ENCODE measurements around the gene IRS2.

Gene IRS2

DNA sequence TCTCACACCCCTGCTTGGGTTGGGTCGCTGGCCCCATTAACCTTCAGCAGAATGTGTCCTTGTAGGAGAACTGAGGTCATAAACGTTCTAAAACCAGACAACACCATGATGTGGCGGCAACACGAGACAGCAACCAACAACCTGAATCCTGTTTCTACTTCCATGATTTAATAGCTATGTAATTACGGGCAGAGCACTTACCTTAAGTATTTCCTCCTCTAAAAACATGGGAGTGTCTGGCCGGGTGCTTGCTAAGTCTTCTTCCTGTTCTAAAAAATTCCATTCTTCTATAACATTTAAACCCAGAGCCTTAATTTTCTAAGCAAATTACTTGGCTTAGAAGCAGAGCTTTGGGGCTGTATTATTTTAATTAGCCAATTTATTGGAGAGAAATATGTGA, 33.5 kb upstream of the IRS2 start:
- Histone ChIP-seq H3K27me3 (ENCODE audit: insufficient read depth, low read length, poor library complexity, severe bottlenecking) (no peaks in the 10 kb centered on the region), H3K36me3 (ENCODE audit: insufficient read depth, low read length) (no peaks in the 10 kb centered on the region), H3K79me2 (ENCODE audit: insufficient read depth, low read length) (no peaks in the 10 kb centered on the region), H4K20me1 (ENCODE audit: insufficient read depth, low read length, poor library complexity, severe bottlenecking) (no peaks in the 10 kb centered on the region), H3K4me2 (ENCODE audit: low read depth, low read length, poor library complexity, severe bottlenecking) (no peak overlapping the region), H2AFZ (ENCODE audit: low read length) (no peak overlapping the region), H3K9me2 (replicated peaks; ENCODE audit: low read depth, low read length) (0 out of 2 replicates have a peak, but pooled peaks cover 3% of the 10 kb centered on the region), H3F3A (ENCODE audit: low read depth) (no peaks in the 10 kb centered on the region), H3K9me3 (ENCODE audit: insufficient read depth, low read depth, low read length) (no peaks in the 10 kb centered on the region), H3K9ac (ENCODE audit: low read depth, low read length, poor library complexity, severe bottlenecking) (no peak overlapping the region), H3K4me3 (ENCODE audit: low read length, poor library complexity, severe bottlenecking) (no peak overlapping the region), H3K4me1 (ENCODE audit: insufficient read depth, low read length, poor library complexity, severe bottlenecking) (no peaks in the 10 kb centered on the region)
- no peak for TF ChIP-seq EZH2phosphoT487 (IDR thresholded peaks at IDR 0.05; ENCODE audit: borderline replicate concordance)
- TF ChIP-seq, protein P1, sequence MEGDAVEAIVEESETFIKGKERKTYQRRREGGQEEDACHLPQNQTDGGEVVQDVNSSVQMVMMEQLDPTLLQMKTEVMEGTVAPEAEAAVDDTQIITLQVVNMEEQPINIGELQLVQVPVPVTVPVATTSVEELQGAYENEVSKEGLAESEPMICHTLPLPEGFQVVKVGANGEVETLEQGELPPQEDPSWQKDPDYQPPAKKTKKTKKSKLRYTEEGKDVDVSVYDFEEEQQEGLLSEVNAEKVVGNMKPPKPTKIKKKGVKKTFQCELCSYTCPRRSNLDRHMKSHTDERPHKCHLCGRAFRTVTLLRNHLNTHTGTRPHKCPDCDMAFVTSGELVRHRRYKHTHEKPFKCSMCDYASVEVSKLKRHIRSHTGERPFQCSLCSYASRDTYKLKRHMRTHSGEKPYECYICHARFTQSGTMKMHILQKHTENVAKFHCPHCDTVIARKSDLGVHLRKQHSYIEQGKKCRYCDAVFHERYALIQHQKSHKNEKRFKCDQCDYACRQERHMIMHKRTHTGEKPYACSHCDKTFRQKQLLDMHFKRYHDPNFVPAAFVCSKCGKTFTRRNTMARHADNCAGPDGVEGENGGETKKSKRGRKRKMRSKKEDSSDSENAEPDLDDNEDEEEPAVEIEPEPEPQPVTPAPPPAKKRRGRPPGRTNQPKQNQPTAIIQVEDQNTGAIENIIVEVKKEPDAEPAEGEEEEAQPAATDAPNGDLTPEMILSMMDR (conservative IDR thresholded peaks at IDR 0.05; ENCODE audit: low read length), result no peak

DNA sequence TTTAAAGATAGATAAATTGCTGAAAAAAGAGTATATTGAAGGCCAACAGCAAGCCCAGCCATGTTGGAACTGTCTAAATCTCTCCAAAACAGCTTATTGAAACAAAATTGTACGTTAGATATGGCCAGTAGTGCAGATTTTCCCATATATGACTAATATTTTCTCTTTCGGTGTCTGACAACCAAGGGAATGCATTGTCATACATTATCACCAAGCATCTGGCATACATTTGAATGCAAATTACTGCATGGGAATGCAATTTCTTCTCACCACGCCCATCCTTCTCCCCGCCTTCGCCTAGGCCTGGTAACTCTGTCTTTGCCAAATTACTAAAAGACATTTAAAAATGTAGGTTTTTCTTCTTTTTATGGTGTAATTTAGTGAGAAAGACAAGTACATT, 32.5 kb upstream of the IRS2 start:
- Histone ChIP-seq H3K4me1 (ENCODE audit: insufficient read depth, low read length, poor library complexity, severe bottlenecking) (no peaks in the 10 kb centered on the region), H3K79me2 (ENCODE audit: insufficient read depth, low read length) (no peaks in the 10 kb centered on the region), H3K9me2 (replicated peaks; ENCODE audit: low read depth, low read length) (0 out of 2 replicates have a peak, but pooled peaks cover 5% of the 10 kb centered on the region), H3F3A (ENCODE audit: low read depth) (no peaks in the 10 kb centered on the region), H3K4me3 (ENCODE audit: low read length, poor library complexity, severe bottlenecking) (no peak overlapping the region), H2AFZ (ENCODE audit: low read length) (no peak overlapping the region), H3K36me3 (ENCODE audit: insufficient read depth, low read length) (no peaks in the 10 kb centered on the region), H3K27me3 (ENCODE audit: insufficient read depth, low read length, poor library complexity, severe bottlenecking) (no peaks in the 10 kb centered on the region), H4K20me1 (ENCODE audit: insufficient read depth, low read length, poor library complexity, severe bottlenecking) (no peaks in the 10 kb centered on the region), H3K9ac (ENCODE audit: low read depth, low read length, poor library complexity, severe bottlenecking) (no peak overlapping the region), H3K4me2 (ENCODE audit: low read depth, low read length, poor library complexity, severe bottlenecking) (no peak overlapping the region), H3K9me3 (ENCODE audit: insufficient read depth, low read depth, low read length) (no peaks in the 10 kb centered on the region)
- TF ChIP-seq EZH2phosphoT487 (IDR thresholded peaks at IDR 0.05; ENCODE audit: borderline replicate concordance), result no peak
- TF ChIP-seq, protein P1 (conservative IDR thresholded peaks at IDR 0.05; ENCODE audit: low read length), result no peak

DNA sequence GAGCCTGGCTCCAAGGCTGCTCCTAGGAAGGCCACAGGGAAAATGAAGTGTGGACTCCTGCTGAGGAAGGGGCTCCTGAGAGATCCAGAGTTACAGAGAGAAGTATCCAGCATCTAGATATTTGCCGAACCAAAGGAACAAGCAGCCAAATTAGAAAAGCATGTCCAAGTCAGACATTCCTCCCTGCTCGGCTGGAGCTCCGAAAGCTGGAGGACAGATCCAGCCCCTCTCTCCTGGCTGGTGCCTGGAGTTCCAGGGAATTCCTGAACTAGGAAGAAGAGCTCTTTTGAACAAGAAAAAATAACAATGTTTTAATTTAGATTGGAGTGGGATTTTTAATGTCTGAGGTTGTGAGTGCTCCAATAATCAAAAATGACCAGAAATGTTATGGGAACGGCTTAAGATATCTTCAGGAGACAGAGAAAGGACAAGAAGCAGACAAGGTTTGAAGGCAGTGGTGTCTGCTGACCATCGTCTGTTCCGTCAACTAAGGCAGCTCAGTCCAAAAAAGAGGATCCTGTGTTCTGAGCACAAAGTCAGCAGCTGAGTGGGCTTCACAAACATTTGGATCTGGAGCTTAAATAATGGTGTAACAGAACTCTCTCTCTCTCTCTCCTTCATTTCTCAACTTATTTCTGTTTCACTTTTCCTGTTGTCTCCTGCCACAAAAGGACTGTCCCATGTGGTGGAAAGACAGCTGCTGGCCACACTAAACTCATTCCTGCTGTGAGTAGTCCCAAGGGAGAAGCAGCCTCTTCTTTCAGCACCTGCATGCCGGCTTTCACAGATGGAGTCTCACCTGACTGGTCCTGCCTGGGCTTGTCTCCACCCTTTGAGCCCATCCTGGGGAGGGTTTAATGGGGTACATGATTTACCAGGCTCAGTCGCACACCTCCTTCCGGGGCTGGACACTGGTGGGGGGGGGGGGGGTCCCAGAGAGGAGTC, 31.5 kb upstream of the IRS2 start:
- H3K9ac ChIP-seq (ENCODE audit: low read depth, low read length, poor library complexity, severe bottlenecking), result no peak overlapping the region
- H3K36me3 ChIP-seq (ENCODE audit: insufficient read depth, low read length), result no peaks in the 10 kb centered on the region
- no peaks in the 10 kb centered on the region for H3F3A ChIP-seq (ENCODE audit: low read depth)
- H3K27me3 ChIP-seq (ENCODE audit: insufficient read depth, low read length, poor library complexity, severe bottlenecking), result no peaks in the 10 kb centered on the region
- H3K4me1 ChIP-seq (ENCODE audit: insufficient read depth, low read length, poor library complexity, severe bottlenecking), result no peaks in the 10 kb centered on the region
- H3K79me2 ChIP-seq (ENCODE audit: insufficient read depth, low read length), result no peaks in the 10 kb centered on the region
- TF ChIP-seq, protein P1 (conservative IDR thresholded peaks at IDR 0.05; ENCODE audit: low read length), result no peak
- TF ChIP-seq EZH2phosphoT487 (IDR thresholded peaks at IDR 0.05; ENCODE audit: borderline replicate concordance), result no peak
- no peak overlapping the region for H2AFZ ChIP-seq (ENCODE audit: low read length)
- no peaks in the 10 kb centered on the region for H4K20me1 ChIP-seq (ENCODE audit: insufficient read depth, low read length, poor library complexity, severe bottlenecking)
- H3K4me2 ChIP-seq (ENCODE audit: low read depth, low read length, poor library complexity, severe bottlenecking), result no peak overlapping the region
- H3K9me3 ChIP-seq (ENCODE audit: insufficient read depth, low read depth, low read length), result no peaks in the 10 kb centered on the region
- no peak overlapping the region for H3K4me3 ChIP-seq (ENCODE audit: low read length, poor library complexity, severe bottlenecking)
- H3K9me2 ChIP-seq (replicated peaks; ENCODE audit: low read depth, low read length), result 0 out of 2 replicates have a peak, but pooled peaks cover 5% of the 10 kb centered on the region
